Activated CD8-positive, alpha-beta T cell treated with anti-CD3 and anti-CD28 coated beads for 36 hours (primary cell): Measurements from ENCODE around the gene TMEM40. TPM values are rescaled to one million over a fixed set of nuclear protein-coding genes. Genes with fewer than 3 reads are reported as not detected.
"Not testable (repeated sequence)": the region's sequence is repeated elsewhere in the genome, so short reads cannot be mapped to it uniquely, and the experiment has no call there.

Source experiments
- ATAC-seq: fragments of 200-7000 bp; cut with Tn5 transposase; one replicate; pipeline ENCODE4 v1.10.0; 2021; ENCODE audit warnings: mild to moderate bottlenecking, moderate library complexity
- CTCF ChIA-PET: fragments of 350-600 bp; sonication (Branson Sonifier 250); formaldehyde crosslinking; loops from one replicate; lab custom pipeline; 2021; ENCODE audit warnings: antibody characterized with exemption; lab: Charles Lee
- POLR2A ChIA-PET: fragments of 350-600 bp; sonication (Branson Sonifier 250); formaldehyde crosslinking; loops from one replicate; lab custom pipeline; 2021; ENCODE audit warnings: antibody characterized with exemption; lab: Charles Lee
- DNase-seq: peaks from one replicate; pipeline ENCODE4 v3.0.0-alpha.2; 2020
- H3K27ac Mint-ChIP-seq: one replicate; pipeline ENCODE4 v1.8.0; 2021; ENCODE audit warnings: mild to moderate bottlenecking, mixed read lengths
- H3K27me3 Mint-ChIP-seq: one replicate; pipeline ENCODE4 v1.8.0; 2021; ENCODE audit warnings: mixed read lengths
- H3K36me3 Mint-ChIP-seq: one replicate; pipeline ENCODE4 v1.8.0; 2021; ENCODE audit warnings: low read depth, mixed read lengths
- H3K4me1 Mint-ChIP-seq: one replicate; pipeline ENCODE4 v1.8.0; 2021; ENCODE audit warnings: low read depth, mixed read lengths
- H3K4me3 Mint-ChIP-seq: one replicate; pipeline ENCODE4 v1.8.0; 2021; ENCODE audit warnings: mild to moderate bottlenecking, moderate library complexity, mixed read lengths
- H3K9me3 Mint-ChIP-seq: one replicate; pipeline ENCODE4 v1.8.0; 2021; ENCODE audit warnings: mixed read lengths
- CTCF ChIP-seq: fragments of 200-600 bp; IDR thresholded peaks from one replicate; pipeline ENCODE4 v1.8.0; 2022; ENCODE audit warnings: antibody characterized with exemption, mild to moderate bottlenecking
- intact Hi-C: fragments of 100-400 bp; cut with micrococcal nuclease; formaldehyde crosslinking; loops from one replicate; pipeline ENCODE4 v1.10.0; 2022
- total RNA-seq, 2 experiments: library from RNA; stranded (reverse); gene quantifications; one replicate each; pipeline ENCODE4 v1.2.3, GENCODE V29; 2021

Gene TMEM40
- total RNA-seq, 2 experiments from 2014 or later = not detected

GRCh38 chr3:12787346-12787745 is 28.3 kb upstream of the TMEM40 start:
- not testable (repeated sequence) for H3K27ac Mint-ChIP-seq, H3K36me3 Mint-ChIP-seq, H3K9me3 Mint-ChIP-seq, H3K4me1 Mint-ChIP-seq, H3K27me3 Mint-ChIP-seq, H3K4me3 Mint-ChIP-seq, ATAC-seq
- peak; percentile 31 for TF ChIP-seq CTCF
- ChIA-PET CTCF (interaction anchor here (0.7 to 3.1 kb wide), 18 partner anchors 9 to 245 kb away, joined by 3 to 38 read pairs (median 5); partner anchors contain the start of genes CAND2 and RPL32), POLR2A (interaction anchor here (1.1 to 1.9 kb wide), 2 partner anchors 9 to 55 kb away, joined by 4 to 8 read pairs; partner anchors contain the start of gene CAND2)
- intact Hi-C loops = loop anchor here (5.0 kb wide), 1 partner anchor 105 kb away; no protein-coding TSS in a partner anchor
- peak; percentile 77 for DNase-seq

- Mint-ChIP-seq H3K4me1 (no peaks in the 10 kb centered on the region), H3K4me3 (no peak overlapping the region), H3K27me3 (peaks cover 8% of the 10 kb centered on the region), H3K9me3 (no peaks in the 10 kb centered on the region), H3K36me3 (no peaks in the 10 kb centered on the region), H3K27ac (no peak overlapping the region)
- POLR2A ChIA-PET = no interaction called here
- CTCF ChIA-PET = interaction anchor here (2.8 kb wide), 1 partner anchor 11 kb away, joined by 13 read pairs; the partner anchor contains the start of gene CAND2
- TF ChIP-seq CTCF = no peak
- ATAC-seq (no peak), DNase-seq (no peak)
- intact Hi-C loops = loop anchor here (5.0 kb wide), 1 partner anchor 107 kb away; no protein-coding TSS in a partner anchor
Measured at GRCh38 chr3:12785096-12785495, 26.0 kb upstream of the TMEM40 start.

- intact Hi-C loops = no loop called here
- Mint-ChIP-seq H3K9me3 (no peaks in the 10 kb centered on the region), H3K27ac (no peak overlapping the region), H3K27me3 (peaks cover 10% of the 10 kb centered on the region), H3K4me3 (no peak overlapping the region), H3K36me3 (no peaks in the 10 kb centered on the region), H3K4me1 (no peaks in the 10 kb centered on the region)
- no peak for ATAC-seq
- POLR2A ChIA-PET = no interaction called here
- CTCF ChIA-PET = interaction anchor here (1.1 to 1.7 kb wide), 2 partner anchors 18 to 28 kb away, joined by 3 to 5 read pairs; no protein-coding TSS in a partner anchor
- peak; percentile 34 for DNase-seq
- TF ChIP-seq CTCF = no peak
Measured at GRCh38 chr3:12782172-12782815, 23.2 kb upstream of the TMEM40 start.

- no peak for DNase-seq
- POLR2A ChIA-PET = interaction anchor here (1.5 kb wide), 1 partner anchor 62 kb away, joined by 3 read pairs; no protein-coding TSS in a partner anchor
- ATAC-seq = no peak
Measured at GRCh38 chr3:12780751-12781150, 21.7 kb upstream of the TMEM40 start.

More at GRCh38 chr3:12780751-12781150, 21.7 kb upstream of the TMEM40 start:
- Mint-ChIP-seq H3K4me3 (no peak overlapping the region), H3K4me1 (no peaks in the 10 kb centered on the region), H3K27ac (no peak overlapping the region), H3K27me3 (peaks cover 10% of the 10 kb centered on the region), H3K36me3 (no peaks in the 10 kb centered on the region), H3K9me3 (no peaks in the 10 kb centered on the region)
- CTCF ChIA-PET = interaction anchor here (0.8 to 0.9 kb wide), 2 partner anchors 29 to 100 kb away, joined by 3 read pairs; no protein-coding TSS in a partner anchor
- no peak for TF ChIP-seq CTCF
- intact Hi-C loops = no loop called here
